Activated CD8-positive, alpha-beta memory T cell treated with anti-CD3 and anti-CD28 coated beads for 48 hours (primary cell): Measurements from ENCODE around the gene WDR20.
"Not testable (repeated sequence)": the region's sequence is repeated elsewhere in the genome, so short reads cannot be mapped to it uniquely, and the experiment has no call there.

ENCODE experiments used
- DNase-seq, 3 experiments: peaks; one replicate each; pipeline ENCODE4 v3.0.0-alpha.2; 2020; ENCODE audit warnings: low read depth in 2 of 3, low spot score in 2 of 3

WDR20 gene

GRCh38 chr14:102234331-102235264 is 94.9 kb downstream of the WDR20 start:
- DNase-seq, result no peak

DNA sequence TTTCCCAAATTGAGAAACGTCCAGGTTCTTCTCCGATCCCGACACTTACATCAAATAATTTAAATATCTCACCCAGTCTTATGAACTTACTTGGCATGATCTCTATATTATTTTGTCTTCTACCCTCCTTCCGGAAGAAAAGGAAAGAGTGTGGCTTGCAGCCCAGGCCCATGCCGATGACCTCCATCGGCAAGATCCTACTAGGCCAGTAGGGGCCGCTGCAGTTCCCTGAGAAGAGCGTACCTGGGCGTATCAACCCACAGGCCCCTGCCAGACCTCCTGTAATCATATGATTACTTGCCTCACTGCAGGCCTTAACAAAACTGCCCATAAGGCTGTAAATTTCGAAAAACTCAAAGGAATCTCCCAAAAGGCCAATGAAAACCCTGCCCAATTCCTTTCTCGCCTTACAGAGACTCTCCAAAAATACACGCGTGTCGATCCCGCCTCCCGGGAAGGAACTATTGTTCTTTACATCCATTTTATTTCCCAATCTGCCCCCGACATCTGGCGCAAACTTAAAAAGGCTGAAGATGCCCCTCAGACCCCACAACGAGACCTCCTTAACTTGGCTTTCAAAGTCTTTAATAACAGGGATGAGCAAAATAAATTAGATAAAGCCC is 95.7 kb downstream of the WDR20 start:
- peak; percentile 40 to 65 (median 45) for DNase-seq

GRCh38 chr14:102236026-102236425 is 96.3 kb downstream of the WDR20 start:
- no peak for DNase-seq

GRCh38 chr14:102238131-102238530 is 98.4 kb downstream of the WDR20 start:
- DNase-seq, result no peak

DNA sequence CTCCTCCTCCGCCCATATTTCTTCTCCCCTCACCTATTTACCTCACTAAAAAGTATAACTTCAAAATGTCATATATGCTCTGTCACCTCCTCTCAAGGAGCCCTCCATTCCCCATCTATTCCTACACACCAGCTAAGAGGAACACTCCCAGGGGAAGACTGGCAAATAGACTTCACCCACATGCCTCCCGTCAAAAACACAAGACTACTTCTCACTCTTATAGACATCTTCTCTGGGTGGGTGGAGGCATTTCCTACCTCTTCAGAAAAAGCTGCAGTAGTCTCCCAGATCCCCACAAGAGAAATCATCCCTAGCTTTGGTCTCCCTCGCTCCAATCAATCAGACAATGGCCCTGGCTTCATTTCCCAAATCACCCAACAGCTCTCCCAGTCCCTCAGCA is 99.1 kb downstream of the WDR20 start:
- DNase-seq, result no peak

- DNase-seq, result no peak
These were observed 99.5 kb downstream of the WDR20 start for GRCh38 chr14:102239231-102239630.

DNA sequence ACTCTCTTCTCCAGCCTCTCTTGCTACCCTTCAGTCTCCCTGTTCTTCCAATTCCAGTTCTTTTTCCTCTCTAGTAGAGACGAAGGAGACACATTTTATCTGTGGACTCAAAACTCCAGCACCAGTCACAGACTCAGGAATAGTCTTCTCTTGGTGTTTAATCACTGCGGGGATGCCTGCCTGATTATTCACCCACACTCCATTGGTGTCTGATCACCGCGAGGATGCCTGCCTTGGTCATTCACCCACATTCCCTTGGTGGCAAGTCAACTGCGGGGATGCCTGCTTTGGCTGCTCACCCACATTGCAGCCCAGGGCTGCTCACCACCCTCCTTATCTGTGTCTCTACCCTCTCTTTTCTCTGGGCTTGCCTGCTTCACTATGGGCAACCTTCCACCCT is 100.8 kb downstream of the WDR20 start:
- not testable (repeated sequence) for DNase-seq

- DNase-seq, result no peak
These were observed 101.5 kb downstream of the WDR20 start for GRCh38 chr14:102241147-102241546.

DNA sequence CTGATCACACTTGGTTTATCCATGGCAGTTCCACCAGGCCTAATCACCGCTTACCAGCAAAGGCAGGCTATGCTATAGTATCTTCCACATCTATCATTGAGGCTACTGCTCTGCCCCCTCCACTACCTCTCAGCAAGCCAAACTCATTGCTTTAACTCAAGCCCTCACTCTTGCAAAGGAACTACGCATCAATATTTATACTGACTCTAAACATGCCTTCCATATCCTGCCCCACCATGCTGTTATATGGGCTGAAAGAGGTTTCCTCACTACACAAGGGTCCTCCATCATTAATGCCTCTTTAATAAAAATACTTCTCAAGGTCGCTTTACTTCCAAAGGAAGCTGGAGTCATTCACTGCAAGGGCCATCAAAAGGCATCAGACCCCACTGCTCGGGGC is 104.1 kb downstream of the WDR20 start:
- not testable (repeated sequence) for DNase-seq

DNA sequence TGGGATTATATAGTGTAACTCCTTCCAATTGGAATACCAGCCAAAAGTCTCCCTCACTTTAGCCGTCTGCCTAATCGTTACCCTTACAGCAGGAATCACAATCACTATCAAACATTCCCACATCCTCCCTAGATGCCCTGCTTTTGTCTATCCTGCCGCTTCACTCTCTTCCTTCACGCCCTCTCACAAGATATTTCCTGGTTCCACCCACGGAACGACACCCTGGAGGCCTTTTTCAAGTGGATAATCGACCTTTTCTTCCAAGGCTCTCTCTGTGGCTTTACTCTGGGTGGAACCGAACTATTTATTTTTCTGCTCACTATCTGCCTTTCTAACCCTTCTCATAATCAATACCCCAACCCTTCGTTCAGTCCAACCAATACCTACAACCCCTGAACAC is 106.4 kb downstream of the WDR20 start:
- no peak for DNase-seq

- DNase-seq, result no peak
These were observed 108.4 kb downstream of the WDR20 start for GRCh38 chr14:102248121-102248520.

GRCh38 chr14:102249041-102249440 is 109.3 kb downstream of the WDR20 start:
- DNase-seq, result no peak

- no peak for DNase-seq
These were observed 110.3 kb downstream of the WDR20 start for GRCh38 chr14:102249981-102250380.

DNA sequence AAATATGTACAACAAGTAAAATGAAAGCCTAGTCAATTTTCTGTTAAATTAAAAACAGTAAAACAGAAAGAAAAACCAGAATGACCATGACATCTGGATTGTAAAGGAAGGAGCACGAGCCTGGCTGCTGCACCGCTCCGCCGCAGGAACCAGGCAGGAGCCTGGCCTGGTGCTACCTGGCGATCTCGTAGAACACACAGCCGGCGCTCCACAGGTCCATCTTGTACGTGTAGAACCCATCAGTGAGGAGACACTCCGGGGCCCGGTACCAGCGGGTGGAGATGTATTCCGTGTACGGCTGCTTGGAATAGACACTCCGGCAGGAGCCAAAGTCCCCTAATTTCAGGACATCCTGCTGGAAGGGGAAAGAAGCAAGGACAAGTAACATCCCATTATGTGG is 110.9 kb downstream of the WDR20 start:
- DNase-seq, result no peak

DNA sequence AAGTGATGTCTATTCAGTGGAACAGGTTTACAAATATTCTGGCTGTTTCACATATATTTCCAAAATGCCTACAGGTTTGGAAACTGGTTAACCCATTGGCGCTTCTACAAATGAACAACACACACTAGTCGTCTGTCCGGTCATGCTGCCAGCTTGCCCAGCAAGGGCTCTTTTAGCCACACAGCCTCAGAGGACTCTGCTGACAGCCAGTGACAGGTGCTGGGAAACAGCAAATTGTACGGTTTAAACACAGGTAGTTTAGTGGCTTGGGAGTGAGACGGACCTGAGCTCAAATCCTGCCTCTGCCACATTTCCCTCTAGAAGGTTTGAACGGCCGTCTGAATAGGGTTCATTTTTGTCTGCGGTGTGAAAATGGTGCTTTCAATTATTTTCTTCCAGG is 111.5 kb downstream of the WDR20 start:
- DNase-seq, result no peak

GRCh38 chr14:102252834-102253801 is 113.4 kb downstream of the WDR20 start:
- DNase-seq, result no peak

DNA sequence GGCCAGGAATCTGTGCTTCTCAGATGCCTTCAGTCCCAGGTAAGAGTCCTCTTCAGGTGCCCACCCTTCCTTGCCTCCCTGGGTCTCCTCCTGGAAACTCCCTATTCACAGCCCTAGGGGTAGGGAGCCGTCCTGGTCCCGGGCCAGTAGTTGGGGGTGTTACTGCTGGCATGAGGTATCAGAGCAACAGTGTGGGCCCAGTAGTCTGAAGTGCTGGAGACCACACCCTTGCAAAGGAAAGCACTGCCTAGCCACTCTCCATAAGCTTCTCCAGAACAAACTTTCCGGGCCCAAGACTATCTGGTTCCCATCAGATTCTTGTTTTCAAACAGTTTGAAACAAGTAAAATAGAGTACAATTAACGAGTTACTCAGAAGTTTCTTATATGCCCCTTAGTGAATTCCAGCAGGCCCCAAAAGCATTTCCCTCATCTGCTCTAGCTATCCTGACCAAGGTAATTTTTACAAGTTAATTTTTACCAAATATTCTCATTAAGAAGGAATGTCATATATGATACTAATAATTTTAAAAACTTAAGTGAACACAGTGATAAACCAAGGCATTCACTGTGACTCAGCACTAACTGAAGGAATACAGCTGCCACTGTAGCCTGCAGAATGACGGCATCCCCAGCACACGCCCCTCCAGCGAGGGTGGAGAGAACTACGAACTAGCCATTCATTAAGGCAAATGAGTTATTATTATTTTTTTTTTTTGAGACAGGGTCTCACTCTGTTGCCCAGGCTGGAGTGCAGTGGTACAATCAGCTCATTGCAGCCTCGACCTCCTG is 115.9 kb downstream of the WDR20 start:
- DNase-seq, result no peak

DNA sequence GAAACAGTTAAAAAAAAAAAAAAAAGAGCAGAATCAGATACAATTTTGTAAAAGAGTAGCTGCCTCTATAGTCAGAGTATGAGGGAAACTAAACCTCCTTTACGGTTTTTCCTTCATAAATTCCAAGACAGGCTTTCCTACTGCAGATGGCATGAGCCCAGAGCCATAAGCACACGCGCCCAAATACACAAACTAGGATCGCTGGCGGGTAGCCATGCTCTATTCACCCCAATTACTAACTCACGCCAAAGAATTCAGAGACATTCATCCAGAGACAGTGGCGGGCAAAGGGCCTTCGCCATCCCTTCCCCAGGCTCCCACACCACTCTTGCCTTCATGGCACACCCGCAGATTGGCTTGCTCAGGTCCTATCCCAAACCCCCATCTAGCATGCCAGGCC is 117.0 kb downstream of the WDR20 start:
- no peak for DNase-seq

DNA sequence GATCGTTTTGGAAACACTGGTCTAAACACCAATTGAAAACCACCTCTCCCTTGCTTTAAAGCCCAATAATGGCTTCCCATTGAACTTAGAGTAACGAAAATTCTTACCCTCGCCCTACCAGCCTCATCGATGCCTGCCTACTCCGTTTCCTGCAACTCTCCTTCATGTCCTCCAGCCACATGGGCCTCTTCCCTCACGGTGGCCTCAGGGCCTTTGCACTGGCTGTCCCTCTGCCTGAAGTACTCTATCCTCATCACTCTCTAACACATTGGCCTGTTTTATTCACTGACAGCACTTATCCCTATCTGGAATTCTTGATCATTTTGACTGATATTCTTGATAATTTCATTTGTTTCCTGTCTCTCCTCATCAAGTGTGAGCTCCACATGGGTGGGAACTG is 118.4 kb downstream of the WDR20 start:
- DNase-seq, result no peak
